HFF-Myc (cell line): ENCODE results near the gene NUP42.

Experiments used
- DNase-seq: peaks from one replicate; pipeline ENCODE4 v3.0.0-alpha.2; 2011; ENCODE audit warnings: low read depth; ENCODE audit errors: extremely low read depth
- H3K4me3 ChIP-seq: replicated peaks from 2 replicates; pipeline ENCODE4 v1.5.1; 2011; ENCODE audit warnings: low read depth, mild to moderate bottlenecking, control low read depth, low read length
- CTCF ChIP-seq: IDR thresholded peaks from 2 replicates; pipeline ENCODE4 v1.5.1; 2012; ENCODE audit warnings: mild to moderate bottlenecking, low read depth, low read length, control low read depth; ENCODE audit errors: missing control alignments

NUP42 gene

GRCh38 chr7:23228412-23228811 is 46.6 kb downstream of the NUP42 start:
- no peak overlapping the region for H3K4me3 ChIP-seq
- no peak for TF ChIP-seq CTCF
- DNase-seq, result no peak

DNA sequence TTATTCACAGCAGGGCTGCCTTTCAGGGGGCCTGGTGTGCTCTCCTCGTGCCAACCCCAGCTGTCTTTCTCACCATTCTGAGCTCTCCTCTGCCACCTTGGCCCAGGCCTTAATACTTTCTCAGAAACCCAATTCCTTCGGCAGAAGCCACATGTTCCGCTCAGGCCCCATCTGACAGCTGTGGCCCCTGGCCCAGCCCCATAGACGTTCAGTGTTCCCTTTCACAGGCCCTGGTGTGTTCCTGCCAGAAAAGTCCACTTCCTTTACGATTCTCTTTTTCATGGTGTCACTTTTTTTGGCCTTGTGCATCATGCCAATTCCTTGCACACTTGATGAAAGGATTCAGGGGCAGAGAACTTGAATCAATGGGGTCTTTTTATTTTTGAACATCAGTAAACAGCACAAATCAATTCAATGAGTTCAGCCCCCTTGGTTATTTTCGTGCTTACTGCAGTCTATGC is 48.8 kb downstream of the NUP42 start:
- no peak for DNase-seq
- no peak for TF ChIP-seq CTCF
- no peak overlapping the region for H3K4me3 ChIP-seq

DNA sequence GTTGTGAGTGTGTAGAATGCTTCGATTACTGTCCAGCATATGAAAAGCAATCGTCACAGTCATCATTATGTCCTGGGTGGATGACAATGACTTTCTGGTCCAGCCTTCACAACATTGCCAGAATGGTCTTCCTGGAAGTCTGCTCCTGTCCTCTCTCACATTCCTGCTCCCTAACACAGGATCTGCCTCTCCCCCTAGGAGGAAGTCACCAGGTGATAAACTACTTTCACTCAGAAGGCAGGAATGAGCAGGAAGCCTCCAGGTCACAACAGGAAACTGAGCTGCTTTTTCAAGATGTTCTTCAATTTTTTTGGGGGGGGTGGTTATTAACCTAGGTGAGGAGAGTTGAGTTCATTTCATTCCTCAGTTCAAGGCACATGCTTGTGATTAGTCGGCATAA is 51.1 kb downstream of the NUP42 start:
- no peak for DNase-seq
- no peak overlapping the region for H3K4me3 ChIP-seq
- TF ChIP-seq CTCF, result no peak

GRCh38 chr7:23234569-23235296 is 52.9 kb downstream of the NUP42 start:
- no peak for TF ChIP-seq CTCF
- H3K4me3 ChIP-seq, result no peak overlapping the region
- no peak for DNase-seq

- TF ChIP-seq CTCF, result no peak
- DNase-seq, result no peak
- no peak overlapping the region for H3K4me3 ChIP-seq
Observed at GRCh38 chr7:23235813-23236221, 54.0 kb downstream of the NUP42 start.

DNA sequence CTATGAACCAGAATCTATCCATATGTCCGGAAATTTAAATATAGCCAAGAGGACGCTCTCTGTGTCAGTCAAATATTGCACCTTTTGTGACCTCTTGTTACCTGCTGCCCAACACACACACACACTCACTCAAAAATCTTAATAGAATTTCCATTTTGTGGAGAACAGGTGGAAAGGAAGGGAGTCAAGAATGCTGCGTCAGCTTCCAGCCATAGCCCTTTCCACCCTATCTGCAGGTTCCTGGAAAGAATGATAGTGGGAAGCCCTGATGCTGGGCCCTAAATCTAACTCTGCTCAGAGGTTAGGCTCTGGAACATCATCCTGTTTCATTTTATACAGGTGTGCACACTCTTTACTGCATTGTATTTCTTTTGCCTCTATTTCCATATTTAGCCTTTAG is 55.2 kb downstream of the NUP42 start:
- no peak overlapping the region for H3K4me3 ChIP-seq
- DNase-seq, result no peak
- no peak for TF ChIP-seq CTCF
